K562 (cell line): ENCODE results near the gene PMEPA1. TPM values are rescaled to one million over a fixed set of nuclear protein-coding genes. Genes with fewer than 3 reads are reported as not detected.

ENCODE experiments used
- ATAC-seq: fragments of 200-7000 bp; cut with Tn5 transposase; 3 replicates; pipeline ENCODE4 v1.9.1; 2020; ENCODE audit warnings: moderate library complexity
- BruUV-seq: library from RNA; stranded (reverse); fragments of 400-500 nt; replicated peaks from 2 replicates; lab custom pipeline; 2021; lab: Mats Ljungman, UMichigan
- CTCF ChIA-PET: fragments of 300-600 bp; formaldehyde crosslinking; extraction: SDS; loops from one replicate; lab custom pipeline; 2021; ENCODE audit warnings: low intra/inter-chr PET ratio; lab: Yijun Ruan, JAX
- POLR2A ChIA-PET: fragments of 300-600, 350-650 bp; sonication (Branson Sonifier 250); formaldehyde crosslinking; extraction: SDS; loops from one replicate; lab custom pipeline; 2021; ENCODE audit warnings: antibody characterized with exemption, inconsistent platforms; lab: Yijun Ruan, JAX
- DNase-seq, 4 experiments: peaks; one replicate each; pipeline versions ENCODE4 v3.0.0 to v3.0.0-alpha.2; 2011 to 2018; ENCODE audit warnings: low spot score in 3 of 4, mixed read lengths in 3 of 4; ENCODE audit errors: extremely low read depth in 1 of 4
- FAIRE-seq: peaks from 2 replicates; lab custom pipeline; 2011; peaks lifted over from hg19 to GRCh38; lab: Jason Lieb, UNC
- H2AFZ ChIP-seq: 2 replicates; pipeline ENCODE4 v1.6.0; 2011; ENCODE audit warnings: low read depth, low read length, control low read depth, inconsistent platforms
- H3K27ac ChIP-seq: fragments of 200-600 bp; 3 replicates; pipeline ENCODE4 v1.8.0; 2011; ENCODE audit warnings: low read depth, mild to moderate bottlenecking, control low read depth, inconsistent platforms, low read length, moderate library complexity, mixed read lengths; ENCODE audit errors: extremely low read depth
- H3K27me3 ChIP-seq, 2 experiments: fragments of 300-600 bp in 1 of 2; 2 replicates in 1 of 2; 3 replicates in 1 of 2; pipeline versions ENCODE4 v1.6.0 to v1.8.0; 2011; ENCODE audit warnings: inconsistent platforms in 2 of 2, low read length in 2 of 2, mild to moderate bottlenecking in 1 of 2, mixed read lengths in 1 of 2, moderate library complexity in 1 of 2; ENCODE audit not compliant: control insufficient read depth in 2 of 2, insufficient read depth in 2 of 2
- H3K36me3 ChIP-seq: fragments of 300-600 bp; 3 replicates; pipeline ENCODE4 v1.8.0; 2011; ENCODE audit warnings: mild to moderate bottlenecking, low read length, inconsistent platforms; ENCODE audit not compliant: control insufficient read depth, insufficient read depth
- H3K4me1 ChIP-seq, 2 experiments: fragments of 200-600 bp in 1 of 2; replicated peaks in 1 of 2; 2 replicates in 1 of 2; 3 replicates in 1 of 2; pipeline versions ENCODE4 v1.5.1 to v1.8.0; 2011; ENCODE audit warnings: inconsistent platforms in 2 of 2, low read length in 2 of 2, mild to moderate bottlenecking in 1 of 2, mixed read lengths in 1 of 2, moderate library complexity in 1 of 2; ENCODE audit not compliant: control insufficient read depth in 2 of 2, insufficient read depth in 2 of 2
- H3K4me2 ChIP-seq: 2 replicates; pipeline ENCODE4 v1.6.1; 2011; ENCODE audit warnings: low read length, control low read depth, inconsistent platforms, mixed read lengths; ENCODE audit not compliant: insufficient read depth
- H3K4me3 ChIP-seq: fragments of 200-600 bp; sonication (generic), shearing (Covaris generic); 2 replicates; pipeline ENCODE4 v1.5.1; 2016; ENCODE audit warnings: control low read depth, inconsistent platforms
- H3K79me2 ChIP-seq: fragments of 200-600 bp; 3 replicates; pipeline ENCODE4 v1.8.0; 2011; ENCODE audit warnings: low read length, inconsistent platforms; ENCODE audit not compliant: control insufficient read depth, insufficient read depth
- H3K9ac ChIP-seq, 2 experiments: 2 replicates each; pipeline versions ENCODE4 v1.6.0 to v1.6.1; 2011; ENCODE audit warnings: low read depth in 2 of 2, low read length in 2 of 2, control low read depth in 1 of 2, inconsistent platforms in 1 of 2, mild to moderate bottlenecking in 1 of 2, mixed read lengths in 1 of 2; ENCODE audit not compliant: insufficient read depth in 1 of 2
- H3K9me1 ChIP-seq: one replicate; pipeline ENCODE4 v1.6.0; 2011; ENCODE audit warnings: inconsistent platforms, mild to moderate bottlenecking, low read length, moderate library complexity; ENCODE audit not compliant: control insufficient read depth, insufficient read depth
- H3K9me3 ChIP-seq: replicated peaks from 2 replicates; pipeline ENCODE4 v1.5.1; 2011; ENCODE audit warnings: low read depth, low read length, inconsistent platforms; ENCODE audit not compliant: control insufficient read depth, insufficient read depth
- H4K20me1 ChIP-seq: replicated peaks from 2 replicates; pipeline ENCODE4 v1.6.1; 2011; ENCODE audit warnings: low read length, inconsistent platforms, mixed read lengths; ENCODE audit not compliant: control insufficient read depth, insufficient read depth
- ILK ChIP-seq: fragments of 450-650 bp; IDR thresholded peaks from 2 replicates; pipeline ENCODE4 v1.6.1; 2016; ENCODE audit warnings: missing genetic modification characterization, low read depth, mild to moderate bottlenecking, missing compliant biosample characterization, moderate library complexity, borderline replicate concordance
- ZNF239 ChIP-seq: fragments of 250-450 bp; sonication (Bioruptor Pico); IDR thresholded peaks from 2 replicates; pipeline ENCODE4 v1.4.0; 2020; ENCODE audit warnings: mild to moderate bottlenecking
- WGBS: fragments of 100-300 bp; shearing (Covaris generic); methylation state at CpG from one replicate; pipeline ENCODE4 v1.1.6; 2016; ENCODE audit warnings: low coverage, mixed read lengths; ENCODE audit not compliant: insufficient coverage; ENCODE audit errors: missing lambda C conversion rate; 5-methylcytosine and 5-hydroxymethylcytosine counted together
- in situ Hi-C: fragments of 300-500 bp; cut with MboI; formaldehyde crosslinking; loops from 4 replicates; pipeline ENCODE4 v1.15.0; 2018; ENCODE audit warnings: inconsistent platforms, mixed read lengths
- intact Hi-C: fragments of 100-400 bp; cut with micrococcal nuclease; formaldehyde crosslinking; loops from 2 replicates; pipeline ENCODE4 v1.14.2; 2022
- polyA plus RNA-seq, 8 experiments: library from polyadenylated mRNA; depleted of rRNA in 4 of 8; stranded (reverse) in 5 of 8; unstranded in 3 of 8; fragments of >200 nt; fragmentation: Nextera tagmentation in 2 of 8; fragmentation: Illumina TruSeq in 1 of 8; extraction: Ambion mirVana in 2 of 8; extraction: Trizol in 1 of 8; gene quantifications; 2 replicates each; pipeline versions ENCODE4 v1.2.1 to v1.2.3, GENCODE V29; 2011 to 2014; ENCODE audit warnings: inconsistent platforms in 1 of 8, missing spikeins in 1 of 8
- total RNA-seq, 7 experiments: library from RNA; depleted of rRNA in 6 of 7; stranded (reverse); fragments of >200 nt in 6 of 7; fragmentation: Illumina TruSeq in 2 of 7; extraction: Trizol in 2 of 7; gene quantifications; 2 replicates each; pipeline versions ENCODE4 v1.2.1 to v1.2.3, GENCODE V29; 2011 to 2021; ENCODE audit warnings: low replicate concordance in 1 of 7

PMEPA1 gene
- total and polyA plus RNA-seq, 9 of the 15 experiments (the other 6 are each of a cell fraction or from before 2014, with no cell fraction given) = 0.16 TPM; not detected in 8

DNA sequence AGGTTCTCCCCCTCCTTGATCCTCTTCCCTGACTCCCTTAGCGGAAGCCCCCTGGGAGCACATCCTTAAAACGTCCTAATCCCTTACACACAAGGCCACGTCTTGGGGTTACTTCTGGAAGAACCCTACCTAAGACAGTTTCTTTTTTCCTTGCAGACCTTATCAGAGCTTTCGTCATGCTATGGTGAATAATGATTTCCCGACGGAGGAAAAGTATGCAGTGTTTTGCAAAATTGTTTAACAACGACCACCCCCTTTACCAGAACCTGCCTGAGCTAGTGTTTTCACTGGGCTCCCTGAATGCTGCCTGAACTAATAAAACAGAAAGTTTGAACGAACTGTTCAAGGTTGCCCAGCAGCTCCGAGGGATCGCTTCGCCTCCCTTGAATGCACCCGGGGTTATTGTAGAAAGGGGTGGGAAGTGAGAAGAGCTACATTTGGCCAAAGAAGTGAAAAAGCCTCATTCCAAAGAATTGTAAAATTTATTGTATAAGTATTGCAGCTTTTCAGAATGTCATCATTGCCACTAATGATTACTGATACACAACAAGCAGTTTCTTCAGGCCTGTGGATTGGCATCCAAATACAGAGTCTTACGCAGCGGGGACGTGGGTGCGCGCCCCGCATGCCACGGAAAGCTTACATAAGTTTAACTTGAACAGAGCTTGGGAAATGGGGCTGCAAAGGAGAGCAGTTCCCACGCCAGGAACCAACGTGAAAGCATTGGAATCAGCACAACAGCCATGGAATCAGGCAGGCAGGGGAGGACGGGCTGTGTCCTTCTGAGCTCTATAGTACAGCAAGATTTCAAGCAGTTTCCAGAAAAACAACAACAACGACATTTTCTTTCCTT is 61.7 kb downstream of the PMEPA1 start:
- Histone ChIP-seq H4K20me1 (no peaks in the 10 kb centered on the region), H3K9ac (no peak overlapping the region), H3K79me2 (no peaks in the 10 kb centered on the region), H3K9me1 (no peaks in the 10 kb centered on the region), H3K9me3 (no peaks in the 10 kb centered on the region), H3K4me2 (no peak overlapping the region), H3K4me1 (peaks cover 0 to 10% of the 10 kb centered on the region in 2 experiments; a peak in 1 of 5 replicates), H3K36me3 (no peaks in the 10 kb centered on the region), H3K27ac (no peak overlapping the region), H3K27me3 (peaks cover 31 to 54% of the 10 kb centered on the region in 2 experiments; a peak in 4 of 5 replicates), H2AFZ (no peak overlapping the region), H3K4me3 (no peak overlapping the region)
- ATAC-seq (no peak), FAIRE-seq (no peak), DNase-seq (no peak)
- POLR2A ChIA-PET = interaction anchor here (0.7 kb wide), 2 partner anchors 30 to 32 kb away, joined by 3 read pairs; no protein-coding TSS in a partner anchor
- WGBS = under 1% methylated on average over 23 of the region's 23 CpGs
- intact Hi-C loops (no loop called here), in situ Hi-C loops (no loop called here)
- CTCF ChIA-PET = no interaction called here
- no TSS peak for BruUV-seq
- no peak for TF ChIP-seq ILK (tag)
- TF ChIP-seq ZNF239 (CRISPR knock-in tag) = peak; percentile 88
